ENCODE measurements around the gene DDX11.
"Not testable (repeated sequence)": the region's sequence is repeated elsewhere in the genome, so short reads cannot be mapped to it uniquely, and the experiment has no call there.

The DDX11 gene

DNA sequence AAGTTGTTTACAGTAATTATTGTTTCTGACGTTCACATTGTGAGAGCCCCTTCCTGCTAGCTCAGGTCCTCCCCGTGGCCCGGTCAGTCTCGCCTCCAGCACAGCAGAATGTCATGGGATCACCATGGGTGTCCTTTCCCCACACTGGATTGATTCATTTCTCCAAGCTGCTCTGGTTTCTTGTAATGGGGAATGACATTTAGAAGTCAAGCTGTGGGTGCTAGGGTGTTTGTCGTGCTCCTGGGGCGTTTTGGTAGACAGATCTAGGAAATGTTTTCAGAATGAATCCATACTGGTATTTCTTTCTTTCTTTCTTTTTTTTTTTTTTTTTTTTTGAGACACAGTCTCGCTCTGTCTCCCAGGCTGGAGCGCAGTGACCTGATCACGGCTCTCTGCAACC lies 25.1 kb downstream of the DDX11 start:
- DNase-seq = not testable (repeated sequence)

DNA sequence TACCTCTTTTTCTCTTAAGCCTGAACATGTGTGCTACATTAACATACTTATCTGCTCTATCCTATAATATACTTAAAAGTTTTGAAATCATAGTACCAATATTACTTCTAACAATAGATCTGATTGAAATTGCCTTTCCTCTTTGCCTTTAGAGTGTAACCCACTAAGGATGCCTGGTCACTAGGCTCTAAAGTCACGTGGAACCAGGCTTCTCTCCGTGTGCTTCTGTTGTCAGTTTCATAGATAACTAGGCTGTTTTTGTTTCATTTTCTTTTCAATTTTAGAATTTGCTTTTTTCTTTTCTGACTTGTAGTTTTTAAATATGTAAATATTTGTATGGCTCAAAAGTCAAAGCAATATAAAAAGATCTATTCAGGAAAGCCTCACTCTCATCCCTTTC lies 25.8 kb downstream of the DDX11 start:
- not testable (repeated sequence) for DNase-seq

DNA sequence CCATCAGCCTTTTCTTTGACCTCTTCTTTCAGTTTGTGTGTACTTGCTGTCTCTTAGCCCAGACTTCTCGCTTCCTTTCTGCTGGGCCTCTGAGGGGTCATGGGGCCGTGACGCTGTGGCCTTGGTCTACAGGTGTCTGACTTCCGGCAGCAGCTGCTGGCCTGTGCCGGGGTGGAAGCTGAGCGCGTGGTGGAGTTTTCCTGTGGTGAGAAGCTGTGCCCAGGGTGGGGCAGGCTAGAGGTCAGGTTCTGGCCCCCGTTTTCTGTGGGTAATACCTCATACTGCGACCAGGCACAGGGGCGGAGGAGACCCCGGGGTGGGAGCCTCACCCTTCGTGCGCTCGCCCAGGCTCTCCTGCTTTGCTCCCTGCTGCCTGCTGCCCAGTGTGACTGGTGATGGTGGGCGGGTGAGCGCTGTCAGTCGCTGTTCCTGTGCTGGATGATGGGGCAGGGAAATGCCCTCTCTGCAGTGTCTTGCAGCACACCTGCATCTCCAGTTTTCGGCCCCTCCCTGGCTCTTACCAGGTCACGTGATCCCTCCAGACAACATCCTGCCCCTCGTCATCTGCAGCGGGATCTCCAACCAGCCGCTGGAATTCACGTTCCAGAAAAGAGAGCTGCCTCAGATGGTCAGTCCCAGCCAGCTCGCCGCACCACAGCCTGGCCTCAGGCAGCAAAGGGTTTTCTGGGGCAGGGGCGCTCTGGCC lies 27.0 kb downstream of the DDX11 start:
- DNase-seq = not testable (repeated sequence)

DNA sequence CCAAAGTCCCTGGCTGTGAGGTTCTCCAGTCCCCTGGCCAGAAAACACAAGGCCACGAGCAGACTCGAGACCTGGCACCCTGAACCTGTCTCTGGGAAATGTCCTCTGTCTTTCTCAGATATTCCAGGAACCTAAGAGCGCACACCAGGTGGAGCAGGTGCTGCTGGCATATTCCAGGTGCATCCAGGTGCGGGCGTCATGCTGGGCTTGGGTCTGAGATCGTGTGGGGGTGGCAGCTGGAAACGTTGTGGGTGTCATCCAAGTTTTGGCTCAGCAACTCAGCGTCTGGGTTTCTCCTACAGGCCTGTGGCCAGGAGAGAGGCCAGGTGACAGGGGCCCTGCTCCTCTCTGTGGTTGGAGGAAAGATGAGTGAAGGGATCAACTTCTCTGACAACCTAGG lies 28.5 kb downstream of the DDX11 start:
- DNase-seq = not testable (repeated sequence)

DNA sequence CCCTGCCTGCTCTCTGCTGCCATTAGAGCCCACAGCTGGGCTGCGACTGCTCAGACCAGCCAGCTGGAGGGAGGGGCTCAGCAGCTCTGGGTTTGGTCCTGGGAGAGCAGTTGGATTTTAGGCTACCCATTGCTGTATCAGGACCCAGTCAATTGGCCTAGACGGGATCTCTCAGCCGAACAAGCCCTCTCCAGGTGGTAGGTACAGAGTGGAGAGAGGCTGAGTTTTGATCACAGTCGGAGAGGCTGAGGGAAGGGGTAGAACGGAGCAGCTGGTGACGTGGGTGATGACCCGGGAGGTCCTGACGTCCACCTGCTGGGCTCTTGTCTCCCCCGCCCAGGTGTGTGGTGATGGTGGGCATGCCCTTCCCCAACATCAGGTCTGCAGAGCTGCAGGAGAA lies 28.9 kb downstream of the DDX11 start:
- DNase-seq = not testable (repeated sequence)

DNA sequence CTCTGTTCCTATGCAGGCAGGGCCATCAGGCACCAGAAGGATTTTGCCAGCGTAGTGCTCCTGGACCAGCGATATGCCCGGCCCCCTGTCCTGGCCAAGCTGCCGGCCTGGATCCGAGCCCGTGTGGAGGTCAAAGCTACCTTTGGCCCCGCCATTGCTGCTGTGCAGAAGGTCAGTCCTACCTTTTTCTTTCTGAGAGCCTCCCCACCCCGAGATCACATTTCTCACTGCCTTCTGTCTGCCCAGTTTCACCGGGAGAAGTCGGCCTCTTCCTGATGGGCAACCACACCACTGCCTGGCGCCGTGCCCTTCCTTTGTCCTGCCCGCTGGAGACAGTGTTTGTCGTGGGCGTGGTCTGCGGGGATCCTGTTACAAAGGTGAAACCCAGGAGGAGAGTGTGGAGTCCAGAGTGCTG lies 29.9 kb downstream of the DDX11 start:
- not testable (repeated sequence) for DNase-seq

DNA sequence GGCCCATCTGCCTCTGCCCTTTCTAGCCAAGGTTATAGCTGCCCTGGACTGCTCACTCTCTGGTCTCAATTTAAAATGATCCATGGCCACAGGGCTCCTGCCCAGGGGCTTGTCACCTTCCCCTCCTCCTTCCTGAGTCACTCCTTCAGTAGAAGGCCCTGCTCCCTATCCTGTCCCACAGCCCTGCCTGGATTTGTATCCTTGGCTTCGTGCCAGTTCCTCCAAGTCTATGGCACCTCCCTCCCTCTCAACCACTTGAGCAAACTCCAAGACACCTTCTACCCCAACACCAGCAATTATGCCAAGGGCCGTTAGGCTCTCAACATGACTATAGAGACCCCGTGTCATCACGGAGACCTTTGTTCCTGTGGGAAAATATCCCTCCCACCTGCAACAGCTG lies 30.6 kb downstream of the DDX11 start:
- not testable (repeated sequence) for DNase-seq

DNA sequence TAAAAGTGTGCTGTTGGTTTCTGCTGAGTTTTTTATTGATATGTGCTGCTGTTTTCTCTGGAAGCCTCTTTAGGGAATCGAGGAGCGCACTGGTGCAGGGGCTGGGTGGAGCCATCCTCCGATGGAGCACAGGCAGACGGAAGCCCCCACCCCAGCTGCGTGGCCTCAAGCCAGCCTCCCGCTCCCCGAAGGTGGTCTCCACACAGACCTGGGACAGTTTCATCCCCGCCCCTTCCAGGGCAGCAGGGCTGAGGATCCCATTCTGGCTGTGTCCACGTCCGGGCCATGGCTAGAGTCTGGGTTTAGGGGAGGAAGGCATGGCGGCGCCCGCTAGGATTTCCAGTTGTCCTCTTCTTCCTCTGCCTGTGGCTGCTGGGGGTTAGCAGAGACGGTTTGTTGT lies 31.1 kb downstream of the DDX11 start:
- DNase-seq = not testable (repeated sequence)

DNA sequence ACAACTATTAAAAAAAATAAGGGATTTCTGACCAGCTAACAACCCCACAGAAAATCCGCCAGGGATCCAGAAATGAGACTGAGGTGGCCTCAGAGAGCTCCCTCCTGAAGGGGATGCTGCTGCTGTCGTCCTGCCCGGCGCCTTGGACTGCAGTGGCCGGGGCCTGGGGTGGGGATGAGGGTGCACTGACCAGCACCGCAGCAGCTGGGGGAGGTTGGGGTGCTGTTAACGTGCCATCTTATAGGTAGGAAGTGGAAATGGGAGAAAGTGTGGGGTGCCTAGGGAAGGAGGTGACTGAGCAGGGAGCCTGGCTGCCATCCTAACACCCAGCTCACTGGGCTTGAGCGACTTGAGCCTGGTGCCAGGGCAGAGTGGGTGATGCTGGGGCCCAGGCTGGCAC lies 32.0 kb downstream of the DDX11 start:
- DNase-seq = no peak

DNA sequence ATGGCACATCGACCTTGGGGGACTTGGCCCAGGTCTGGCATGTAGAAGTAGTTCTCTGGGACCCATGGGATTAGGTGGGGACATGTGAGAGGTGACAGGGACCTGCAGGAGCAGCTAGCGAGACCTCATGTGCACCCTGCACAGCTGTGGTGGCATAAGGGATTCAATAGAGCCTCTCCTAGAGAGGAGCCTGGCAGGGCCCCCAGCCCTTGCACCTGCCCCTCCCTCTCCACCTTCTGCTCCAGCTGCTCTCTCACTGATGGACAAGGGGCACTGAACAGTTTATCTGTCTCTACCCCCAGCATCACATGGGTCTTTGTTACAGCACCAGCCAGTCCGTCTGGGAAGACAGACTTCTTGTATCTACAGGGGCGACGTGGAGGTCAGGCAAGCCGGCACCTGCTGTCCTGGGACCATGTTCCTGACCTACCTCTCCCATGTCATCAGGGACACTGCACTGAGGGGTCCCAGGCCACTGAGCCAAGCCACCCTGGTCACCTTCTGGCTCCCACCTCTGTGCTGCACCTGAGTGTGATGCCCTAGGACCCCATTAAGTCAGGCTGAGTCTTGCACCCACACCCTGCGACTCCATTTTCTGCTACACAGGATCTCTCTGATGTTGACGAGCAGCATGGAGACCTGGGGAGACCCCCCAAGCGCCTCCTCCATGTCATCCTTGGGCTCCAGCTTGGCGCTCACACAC lies 32.6 kb downstream of the DDX11 start:
- DNase-seq = no peak

DNA sequence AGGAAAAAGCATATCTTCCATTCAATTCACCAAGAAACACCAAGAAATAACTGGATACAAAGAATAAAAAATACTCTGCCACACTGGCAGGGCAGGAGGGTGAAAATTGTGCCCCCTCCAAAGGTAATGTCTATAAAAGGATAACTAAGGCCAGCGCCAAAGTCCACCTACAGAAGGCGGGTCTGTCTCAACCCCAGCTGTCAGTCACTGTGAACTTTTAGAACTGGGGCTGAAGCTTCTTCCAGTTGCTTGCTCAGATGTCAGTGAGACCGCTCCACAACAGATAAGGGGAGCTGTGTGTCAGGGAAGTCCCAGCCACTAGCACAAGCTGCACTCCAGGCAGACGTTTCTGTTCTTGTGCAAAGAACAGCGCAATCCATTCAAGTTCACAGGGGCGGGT lies 36.1 kb downstream of the DDX11 start:
- not testable (repeated sequence) for DNase-seq

DNA sequence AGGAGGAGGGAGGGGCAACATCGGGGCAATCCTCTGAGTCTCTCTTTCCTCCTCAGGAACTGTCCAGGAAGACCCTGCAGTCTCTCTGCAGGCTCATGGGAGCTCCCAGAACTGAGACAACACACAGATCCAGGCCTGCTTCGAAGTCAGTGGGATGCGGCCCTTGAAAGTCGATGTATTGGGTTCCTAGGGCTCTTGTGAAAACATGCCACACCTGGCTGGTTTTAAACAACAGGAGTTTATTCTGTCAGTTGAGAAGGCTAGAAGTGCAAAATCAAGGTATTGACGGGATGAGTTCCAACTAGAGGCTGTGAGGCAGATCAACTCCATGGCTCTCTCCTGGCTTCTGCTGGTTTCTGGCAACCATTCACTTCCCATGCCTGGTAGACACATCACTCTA lies 36.6 kb downstream of the DDX11 start:
- not testable (repeated sequence) for DNase-seq

DNA sequence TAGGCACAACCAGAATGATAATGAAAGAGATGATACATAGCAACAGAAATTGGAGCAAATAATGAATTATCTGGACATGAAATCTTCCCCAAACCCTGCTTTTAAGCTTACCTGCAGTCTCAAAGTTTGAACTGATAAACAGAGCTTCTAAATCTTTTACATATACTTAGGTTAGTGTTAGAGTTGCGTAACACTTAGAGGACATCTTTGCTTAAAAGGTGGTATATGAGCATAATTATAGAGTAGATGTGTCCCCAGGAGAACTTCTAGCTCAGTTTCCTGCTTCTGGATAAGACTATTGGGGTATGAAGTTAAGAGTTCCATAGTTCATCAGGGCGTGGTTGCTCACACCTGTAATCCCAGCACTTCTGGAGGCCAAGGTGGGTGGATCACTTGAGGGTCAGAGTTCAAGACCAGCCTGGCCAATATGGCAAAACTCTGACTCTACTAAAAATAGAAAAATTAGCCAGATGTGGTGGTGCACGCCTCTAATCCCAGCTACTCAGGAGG lies 41.5 kb downstream of the DDX11 start:
- DNase-seq = not testable (repeated sequence)

DNA sequence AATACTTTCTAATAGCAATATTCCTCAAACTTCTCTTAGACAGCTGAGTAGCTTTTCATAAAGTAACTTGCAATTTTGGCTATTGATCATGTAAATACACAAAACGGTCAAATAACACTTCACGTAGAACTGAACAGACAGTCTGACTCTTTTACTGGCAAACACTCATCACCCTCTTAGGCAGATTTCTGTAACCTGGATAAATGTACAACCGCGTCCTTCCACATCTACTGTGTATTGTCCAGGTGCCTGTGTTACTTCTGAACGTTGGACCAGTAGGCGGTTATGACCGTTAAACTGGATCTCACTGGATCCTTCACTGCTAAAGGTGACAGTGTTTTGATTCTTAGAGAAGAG lies 43.2 kb downstream of the DDX11 start:
- not testable (repeated sequence) for DNase-seq

DNA sequence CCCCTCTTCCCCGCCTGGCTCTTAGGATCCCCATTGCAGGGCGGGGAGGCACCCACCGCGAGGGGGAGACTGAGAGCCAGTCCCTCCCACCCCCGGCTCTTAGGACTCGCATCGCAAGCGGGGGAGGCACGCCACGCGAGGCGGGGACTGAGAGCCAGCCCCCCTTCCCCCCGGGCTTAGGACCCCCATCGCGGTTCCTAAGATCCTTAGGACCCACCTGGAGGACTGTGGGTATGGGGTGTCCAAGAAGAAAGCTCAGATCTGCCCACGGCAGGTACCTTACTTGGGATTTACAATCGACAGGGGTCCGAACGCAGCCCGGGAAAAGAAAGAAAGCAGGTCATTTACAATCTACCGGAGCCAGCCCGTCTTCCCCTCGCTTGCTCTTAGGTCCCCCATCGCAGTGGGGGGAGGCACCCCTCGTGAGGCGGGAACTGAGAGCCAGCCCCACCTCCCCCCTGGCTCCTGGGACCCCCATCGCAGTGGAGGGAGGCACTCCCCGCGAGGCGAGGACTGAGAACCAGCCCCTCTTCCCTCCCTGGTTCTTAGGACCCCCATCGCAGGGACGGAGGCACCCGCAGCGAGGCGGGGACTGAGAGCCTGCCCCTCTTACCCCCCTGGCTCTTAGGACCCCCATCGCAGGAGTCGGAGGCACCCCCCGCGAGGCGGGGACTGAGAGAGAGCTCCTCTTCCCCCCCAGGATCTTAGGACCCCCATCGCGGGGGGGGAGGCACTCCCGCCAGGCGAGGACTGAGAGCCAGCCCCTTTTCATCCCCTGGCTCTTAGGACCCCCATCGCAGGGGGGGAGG lies 43.7 kb downstream of the DDX11 start:
- DNase-seq = peak; percentile 83

DNA sequence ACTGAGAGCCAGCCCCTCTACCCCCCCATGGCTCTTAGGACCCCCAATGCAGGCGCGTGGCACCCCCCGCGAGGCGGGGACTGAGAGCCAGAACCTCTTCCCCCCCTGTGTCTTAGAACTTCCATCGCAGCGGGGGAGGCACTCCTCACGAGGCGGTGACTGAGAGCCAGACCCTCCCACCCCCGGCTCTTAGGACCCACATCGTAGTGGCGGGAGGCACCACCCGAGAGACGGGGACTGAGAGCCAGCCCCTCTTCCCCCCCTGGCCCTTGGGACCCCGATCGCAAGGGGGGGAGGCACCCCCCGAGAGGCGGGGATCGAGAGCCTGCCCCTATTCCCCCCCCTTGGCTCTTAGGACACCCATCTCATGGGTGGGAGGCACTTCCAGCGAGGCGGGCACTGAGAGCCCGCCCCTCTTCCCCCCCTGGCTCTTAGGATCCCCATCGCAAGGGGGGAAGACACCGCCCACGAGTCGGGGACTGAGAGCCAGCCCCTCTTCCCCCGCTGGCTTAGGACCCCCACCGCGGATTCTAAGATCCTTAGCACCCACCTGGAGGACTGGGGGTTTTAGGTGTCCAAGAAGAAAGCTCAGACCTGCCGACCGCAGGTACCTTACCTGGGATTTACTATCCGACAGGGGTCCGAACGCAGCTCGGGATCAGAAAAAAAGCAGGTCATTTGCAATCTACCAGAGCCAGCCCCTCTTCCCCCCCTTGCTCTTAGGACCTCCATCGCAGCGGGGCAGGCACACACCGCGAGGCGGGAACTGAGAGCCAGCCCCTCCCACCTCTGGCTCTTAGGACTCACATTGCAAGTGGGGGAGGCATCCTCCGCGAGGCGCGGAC lies 44.9 kb downstream of the DDX11 start:
- DNase-seq = peak; percentile 68

DNA sequence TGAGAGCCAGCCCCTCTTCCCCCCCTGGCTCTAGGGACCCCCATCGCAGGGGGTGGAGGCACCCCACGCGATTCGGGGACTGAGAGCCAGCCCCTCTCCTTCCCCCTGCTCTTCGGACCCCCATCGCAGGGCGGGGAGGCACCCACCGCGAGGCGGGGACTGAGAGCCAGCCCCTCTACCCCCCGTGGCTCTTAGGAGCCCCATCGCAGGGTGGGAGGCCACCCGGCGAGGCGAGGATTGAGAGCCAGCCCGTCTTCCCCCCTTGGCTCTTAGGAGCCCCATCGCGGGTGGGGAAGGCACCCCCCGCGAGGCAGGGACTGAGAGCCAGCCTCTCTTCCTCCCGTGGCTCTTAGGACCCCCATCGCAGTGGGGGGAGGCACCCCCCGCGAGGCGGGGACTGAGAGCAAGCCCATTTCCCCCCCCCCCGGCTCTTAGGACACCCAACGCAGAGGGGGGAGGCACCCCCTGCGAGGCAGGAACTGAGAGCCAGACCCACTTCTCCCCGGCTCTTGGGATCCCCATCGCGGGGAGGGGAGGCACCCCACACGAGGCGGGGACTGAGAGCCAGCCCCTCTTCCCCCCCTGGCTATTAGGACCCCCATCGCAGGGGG lies 45.6 kb downstream of the DDX11 start:
- DNase-seq = peak; percentile 65

DNA sequence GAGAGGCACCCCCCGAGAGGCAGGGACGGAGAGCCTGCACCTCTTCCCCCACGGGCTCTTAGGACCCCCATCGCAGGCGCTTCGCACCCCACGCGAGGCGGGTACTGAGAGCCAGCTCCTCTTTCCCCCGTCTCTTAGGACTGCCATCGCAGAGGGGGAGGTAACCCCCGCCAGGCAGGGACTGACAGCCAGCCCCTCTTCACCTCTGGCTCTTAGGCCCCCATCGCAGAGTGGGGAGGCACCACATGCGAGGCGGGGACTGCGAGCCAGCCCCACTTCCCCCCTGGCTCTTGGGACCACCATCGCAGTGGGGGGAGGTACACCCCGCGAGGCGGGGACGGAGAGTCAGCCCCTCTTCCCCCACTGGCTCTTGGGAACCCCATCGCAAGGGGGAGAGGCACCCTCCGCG lies 46.1 kb downstream of the DDX11 start:
- DNase-seq = no peak

DNA sequence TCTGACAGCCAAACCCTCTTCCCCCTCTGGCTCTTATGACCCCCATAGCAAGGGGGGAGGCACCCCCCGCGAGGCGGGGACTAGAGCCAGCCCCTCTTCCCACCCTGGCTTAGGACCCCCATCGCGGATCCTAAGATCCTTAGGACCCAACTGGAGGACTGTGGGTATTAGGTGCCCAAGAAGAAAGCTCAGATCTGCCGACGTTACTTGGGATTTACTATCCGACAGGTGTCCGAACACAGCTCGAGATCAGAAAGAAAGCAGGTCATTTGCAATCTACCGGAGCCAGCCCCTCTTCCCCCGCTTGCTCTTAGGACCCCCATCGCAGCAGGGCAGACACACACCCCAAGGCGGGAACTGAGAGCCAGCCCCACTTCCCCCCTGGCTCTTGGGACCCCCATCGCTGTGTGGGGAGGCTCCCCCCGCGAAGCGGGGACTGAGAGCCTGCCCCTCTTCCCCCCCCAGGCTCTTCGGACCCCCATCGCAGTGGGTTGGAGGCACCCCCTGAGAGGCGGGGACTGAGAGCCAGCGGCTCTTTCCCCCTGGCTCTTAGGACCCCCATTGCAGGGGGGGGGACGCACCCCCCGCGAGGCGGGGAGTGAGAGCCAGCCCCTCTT lies 46.8 kb downstream of the DDX11 start:
- no peak for DNase-seq

DNA sequence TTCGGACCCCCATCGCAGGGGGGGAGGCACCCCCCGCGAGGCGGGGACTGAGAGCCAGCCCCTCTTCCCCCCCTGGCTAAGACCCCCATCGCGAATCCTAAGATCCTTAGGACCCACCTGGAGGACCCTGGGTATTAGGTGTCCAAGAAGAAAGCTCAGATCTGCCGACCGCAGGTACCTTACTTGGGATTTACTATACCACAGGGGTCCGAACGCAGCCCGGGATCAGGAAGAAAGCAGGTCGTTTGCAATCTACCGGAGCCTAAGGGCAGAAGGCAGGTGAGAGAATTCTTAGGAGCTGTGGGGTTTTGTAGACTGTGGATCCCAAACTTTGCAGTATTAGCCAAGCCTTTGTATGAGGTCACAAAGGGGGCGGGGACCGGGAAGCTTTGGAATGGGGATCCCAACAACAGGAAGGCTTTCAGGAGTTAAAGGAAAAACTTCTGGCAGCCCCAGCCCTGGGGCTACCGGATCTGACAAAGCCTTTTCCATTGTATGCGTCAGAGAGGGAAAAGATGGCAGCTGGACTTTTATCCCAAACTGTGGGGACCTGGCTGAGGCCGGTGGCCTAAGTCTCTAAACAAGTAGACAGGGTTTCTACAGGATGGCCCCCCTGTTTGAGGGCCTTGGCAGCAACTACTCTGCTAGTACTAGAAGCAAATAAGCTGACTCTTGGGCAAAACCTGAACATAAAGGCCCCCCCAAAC lies 47.5 kb downstream of the DDX11 start:
- DNase-seq = not testable (repeated sequence)
